GM10248 (cell line): ENCODE data around the gene KLHL14.
"Not testable (repeated sequence)": the region's sequence is repeated elsewhere in the genome, so short reads cannot be mapped to it uniquely, and the experiment has no call there.

Experiments used
- CTCF ChIA-PET: fragments of 300-600 bp; sonication (Branson Sonifier 250); formaldehyde crosslinking; extraction: SDS; loops from one replicate; lab custom pipeline; 2021; ENCODE audit warnings: antibody characterized with exemption; lab: Yijun Ruan, JAX
- POLR2A ChIA-PET: fragments of 350-650 bp; sonication (Branson Sonifier 250); formaldehyde crosslinking; extraction: SDS; loops from one replicate; lab custom pipeline; 2020; ENCODE audit warnings: antibody characterized with exemption; lab: Yijun Ruan, JAX
- DNase-seq: peaks from one replicate; pipeline ENCODE4 v3.0.0; 2012; ENCODE audit errors: extremely low spot score
- CTCF ChIP-seq: IDR thresholded peaks from 2 replicates; pipeline ENCODE4 v1.5.1; 2012; ENCODE audit warnings: mild to moderate bottlenecking, low read depth; ENCODE audit errors: extremely low read depth, missing control alignments, control extremely low read depth

The KLHL14 gene

DNA sequence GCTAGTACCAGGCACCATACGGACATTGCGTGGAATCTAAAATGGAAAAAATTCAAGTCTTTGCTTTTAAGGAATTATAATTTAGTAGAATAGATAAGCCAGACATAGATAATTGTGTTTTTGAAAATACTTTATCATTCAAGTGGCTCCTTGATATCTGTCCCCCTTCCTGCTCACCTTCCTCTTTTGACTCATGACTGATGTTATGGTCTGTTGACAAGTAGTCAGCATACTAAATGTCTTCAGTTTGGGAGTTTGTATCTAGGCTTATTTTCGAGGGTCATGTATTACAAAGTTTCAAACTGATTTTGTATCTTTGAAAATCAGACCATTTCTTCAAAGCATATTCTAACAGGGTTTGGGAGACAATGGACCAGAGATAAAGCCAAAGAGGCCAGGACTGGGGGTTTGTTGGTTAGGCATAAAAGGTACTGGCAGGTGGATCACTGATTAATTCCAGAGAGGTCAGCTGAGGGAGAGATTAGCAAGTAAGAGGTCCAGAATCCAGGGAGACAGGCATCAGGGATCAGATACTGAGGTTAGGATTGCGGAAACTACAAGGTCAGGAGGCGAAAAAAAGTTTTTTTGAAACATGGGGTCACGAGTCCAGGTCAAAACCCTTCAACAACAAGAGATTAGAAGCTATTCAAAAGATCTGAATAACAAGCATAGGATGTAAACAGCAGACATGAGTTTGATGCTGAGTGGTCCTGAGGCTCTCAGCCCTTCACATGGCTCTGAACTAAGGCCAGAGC lies 31.5 kb upstream of the KLHL14 start:
- no peak for TF ChIP-seq CTCF
- CTCF ChIA-PET = no interaction called here
- DNase-seq = no peak
- POLR2A ChIA-PET = no interaction called here

- ChIA-PET CTCF (interaction anchor here (0.9 kb wide), 1 partner anchor 73 kb away, joined by 3 read pairs; no protein-coding TSS in a partner anchor), POLR2A (no interaction called here)
- no peak for DNase-seq
- TF ChIP-seq CTCF = no peak
Measured at GRCh38 chr18:32803568-32803967, 30.7 kb upstream of the KLHL14 start.

DNA sequence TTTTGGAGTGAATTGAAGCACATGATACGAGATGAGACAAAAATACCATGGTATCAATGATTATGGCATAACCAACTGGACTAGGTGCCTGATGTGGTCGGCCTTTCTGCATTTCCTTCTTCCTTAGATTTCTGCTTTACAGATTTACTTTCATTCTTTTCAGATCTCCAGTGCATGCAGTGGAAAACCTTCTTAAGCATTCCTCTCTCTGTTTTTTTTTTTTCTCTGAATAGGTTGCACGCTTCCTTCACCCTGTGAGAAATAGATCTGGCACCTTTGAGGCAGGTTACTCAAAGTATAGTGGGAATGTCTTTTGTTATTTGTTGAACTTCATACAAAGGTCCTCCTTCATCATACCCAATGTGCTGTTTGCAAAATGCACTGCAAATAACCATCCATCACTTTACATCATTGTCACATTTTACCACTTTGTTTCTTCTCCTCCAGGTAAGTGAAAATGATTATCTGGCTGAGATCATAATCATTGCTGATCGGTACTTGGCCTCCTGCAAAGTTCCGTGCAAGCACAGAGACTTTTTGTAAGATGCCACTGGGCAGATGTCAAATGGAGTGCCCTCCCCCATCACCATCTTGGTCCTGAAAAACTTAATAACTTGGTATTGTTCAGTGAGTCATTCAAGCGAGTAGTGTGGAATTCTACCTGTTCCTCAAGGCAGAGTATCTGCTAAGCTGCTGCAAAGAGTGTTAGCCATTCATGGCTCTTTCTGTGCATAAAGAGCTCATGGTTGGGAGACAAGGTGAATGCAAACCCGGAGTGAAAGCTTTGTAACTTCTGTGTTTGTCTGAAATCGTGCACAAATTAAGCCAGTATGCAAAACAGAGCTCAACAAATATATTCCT lies 30.0 kb upstream of the KLHL14 start:
- ChIA-PET CTCF (interaction anchor here (0.9 kb wide), 1 partner anchor 74 kb away, joined by 3 read pairs; no protein-coding TSS in a partner anchor), POLR2A (no interaction called here)
- no peak for TF ChIP-seq CTCF
- DNase-seq = no peak

DNA sequence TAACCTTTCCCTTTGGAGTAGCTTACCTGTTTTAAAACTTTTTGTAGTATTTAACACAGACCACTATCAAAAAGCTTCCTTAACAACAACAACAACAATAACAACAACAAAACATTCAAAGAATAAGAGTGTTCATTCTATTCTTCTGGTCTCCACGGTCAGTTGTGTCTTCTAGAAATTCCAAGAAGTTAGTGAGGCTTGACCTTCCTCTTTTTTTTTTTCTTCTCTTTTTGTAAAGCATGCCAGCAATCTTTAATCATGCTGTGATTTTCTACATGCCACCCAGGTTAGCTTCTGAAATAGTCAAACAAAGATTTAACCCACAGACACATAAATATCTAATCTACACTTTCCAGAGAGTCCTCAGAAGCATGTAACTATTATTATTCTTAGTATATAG lies 28.4 kb upstream of the KLHL14 start:
- ChIA-PET CTCF (interaction anchor here (1.0 to 1.5 kb wide), 3 partner anchors 9 to 20 kb away, joined by 3 to 5 read pairs (median 3); no protein-coding TSS in a partner anchor), POLR2A (no interaction called here)
- no peak for TF ChIP-seq CTCF
- no peak for DNase-seq

DNA sequence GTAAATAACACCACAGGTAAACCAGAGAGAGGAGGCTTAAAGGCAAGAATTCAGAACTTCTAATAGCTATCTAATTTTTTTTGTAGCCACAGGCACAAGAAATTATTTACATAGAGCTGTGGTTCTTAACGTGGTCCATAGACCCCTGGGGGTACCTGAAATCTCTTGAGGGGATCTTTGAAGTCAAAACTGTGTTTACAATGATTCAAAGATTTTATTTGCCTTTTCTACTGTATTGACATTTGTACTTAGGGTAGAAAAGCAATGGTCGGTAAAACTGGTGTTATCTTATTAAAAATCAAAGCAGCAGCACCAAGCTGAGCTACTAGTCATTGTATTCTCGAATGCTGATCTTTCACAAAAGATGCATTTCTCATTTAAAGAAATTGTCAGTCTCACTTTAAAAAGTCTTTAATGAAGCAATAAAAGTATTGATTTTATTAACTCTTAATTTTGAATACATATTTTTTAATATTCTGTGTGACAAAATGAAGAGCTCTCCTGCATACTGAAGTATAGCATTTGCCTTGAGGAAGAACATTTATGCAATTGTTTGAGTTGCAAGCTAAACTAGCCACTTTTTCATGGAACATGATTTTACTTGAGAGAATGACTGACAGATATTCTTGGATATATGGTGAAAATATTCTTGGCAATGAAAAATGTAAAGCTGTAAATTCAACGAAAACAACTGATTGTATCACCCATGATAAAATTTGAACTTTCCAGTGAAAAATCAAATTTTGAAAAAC lies 25.6 kb upstream of the KLHL14 start:
- CTCF ChIA-PET = interaction anchor here (1.7 kb wide), 1 partner anchor 14 kb away, joined by 8 read pairs; no protein-coding TSS in a partner anchor
- POLR2A ChIA-PET = no interaction called here
- DNase-seq = no peak
- no peak for TF ChIP-seq CTCF

GRCh38 chr18:32794667-32795066 lies 21.8 kb upstream of the KLHL14 start:
- POLR2A ChIA-PET, CTCF ChIA-PET, DNase-seq: not testable (repeated sequence)
